H9 (cell line): Measurements from ENCODE around the gene SLC2A5. TPM values are rescaled to one million over a fixed set of nuclear protein-coding genes. Genes with fewer than 3 reads are reported as not detected.

Source experiments
- DNase-seq: peaks from one replicate; pipeline ENCODE4 v3.0.0-alpha.2; 2017
- H2AFZ ChIP-seq: one replicate; pipeline ENCODE4 v1.6.1; 2013; ENCODE audit warnings: mild to moderate bottlenecking, low read length, control low read depth, moderate library complexity
- H2AK5ac ChIP-seq: 2 replicates; pipeline ENCODE4 v1.6.1; 2013; ENCODE audit warnings: low read length, control low read depth, mixed read lengths; ENCODE audit not compliant: insufficient read length
- H2BK120ac ChIP-seq: one replicate; pipeline ENCODE4 v1.6.1; 2013; ENCODE audit warnings: low read depth, mild to moderate bottlenecking, low read length, control low read depth, inconsistent platforms; ENCODE audit not compliant: poor library complexity, severe bottlenecking
- H2BK12ac ChIP-seq: 2 replicates; pipeline ENCODE4 v1.6.1; 2013; ENCODE audit warnings: low read length, control low read depth, mixed read lengths, low read depth; ENCODE audit not compliant: insufficient read length
- H2BK15ac ChIP-seq: 2 replicates; pipeline ENCODE4 v1.6.1; 2013; ENCODE audit warnings: low read depth, low read length, control low read depth
- H2BK20ac ChIP-seq: one replicate; pipeline ENCODE4 v1.6.1; 2013; ENCODE audit warnings: low read depth, mild to moderate bottlenecking, low read length, control low read depth, inconsistent platforms; ENCODE audit not compliant: poor library complexity, severe bottlenecking
- H2BK5ac ChIP-seq: 2 replicates; pipeline ENCODE4 v1.6.1; 2013; ENCODE audit warnings: low read length, control low read depth, mixed read lengths; ENCODE audit not compliant: insufficient read length
- H3K14ac ChIP-seq: 2 replicates; pipeline ENCODE4 v1.6.1; 2013; ENCODE audit warnings: low read length, control low read depth; ENCODE audit not compliant: insufficient read depth
- H3K18ac ChIP-seq: 2 replicates; pipeline ENCODE4 v1.6.1; 2013; ENCODE audit warnings: low read depth, mild to moderate bottlenecking, mixed read lengths, low read length, control low read depth; ENCODE audit not compliant: insufficient read length
- H3K23ac ChIP-seq: 2 replicates; pipeline ENCODE4 v1.6.1; 2013; ENCODE audit warnings: low read length, control low read depth, mixed read lengths, low read depth; ENCODE audit not compliant: insufficient read length
- H3K23me2 ChIP-seq: 2 replicates; pipeline ENCODE4 v1.6.1; 2013; ENCODE audit warnings: low read depth, mild to moderate bottlenecking, mixed read lengths, low read length, control low read depth; ENCODE audit not compliant: insufficient read length, poor library complexity, severe bottlenecking
- H3K27ac ChIP-seq: 2 replicates; pipeline ENCODE4 v1.5.1; 2013; ENCODE audit warnings: low read length, control low read depth, mixed read lengths, low read depth; ENCODE audit not compliant: insufficient read length
- H3K27me3 ChIP-seq: 2 replicates; pipeline ENCODE4 v1.6.1; 2013; ENCODE audit warnings: low read length, control low read depth, inconsistent platforms; ENCODE audit not compliant: insufficient read depth
- H3K4ac ChIP-seq: 2 replicates; pipeline ENCODE4 v1.6.1; 2013; ENCODE audit warnings: low read depth, mild to moderate bottlenecking, control low read depth, inconsistent platforms, low read length, moderate library complexity
- H3K4me1 ChIP-seq: 2 replicates; pipeline ENCODE4 v1.6.1; 2013; ENCODE audit warnings: low read length, control low read depth, inconsistent platforms; ENCODE audit not compliant: insufficient read depth
- H3K4me2 ChIP-seq: 2 replicates; pipeline ENCODE4 v1.6.1; 2013; ENCODE audit warnings: low read length, control low read depth, mixed read lengths; ENCODE audit not compliant: insufficient read length, insufficient read depth
- H3K56ac ChIP-seq: 2 replicates; pipeline ENCODE4 v1.6.1; 2013; ENCODE audit warnings: low read depth, mild to moderate bottlenecking, mixed read lengths, low read length, control low read depth; ENCODE audit not compliant: insufficient read length
- H3K79me1 ChIP-seq: 2 replicates; pipeline ENCODE4 v1.6.1; 2013; ENCODE audit warnings: low read depth, mild to moderate bottlenecking, moderate library complexity, low read length, control low read depth, inconsistent platforms; ENCODE audit not compliant: insufficient read depth, poor library complexity, severe bottlenecking
- H3K79me2 ChIP-seq: 2 replicates; pipeline ENCODE4 v1.6.1; 2013; ENCODE audit warnings: low read length, control low read depth, inconsistent platforms; ENCODE audit not compliant: insufficient read depth
- H3K9ac ChIP-seq: 2 replicates; pipeline ENCODE4 v1.6.1; 2013; ENCODE audit warnings: low read length, control low read depth, mixed read lengths; ENCODE audit not compliant: insufficient read length; ENCODE audit errors: extremely low read depth
- H3K9me3 ChIP-seq: one replicate; pipeline ENCODE4 v1.6.1; 2013; ENCODE audit warnings: low read depth, low read length, inconsistent platforms; ENCODE audit not compliant: control insufficient read depth
- H3T11ph ChIP-seq: one replicate; pipeline ENCODE4 v1.6.1; 2013; ENCODE audit warnings: mild to moderate bottlenecking, low read length, control low read depth, inconsistent platforms
- H4K20me1 ChIP-seq: one replicate; pipeline ENCODE4 v1.6.1; 2013; ENCODE audit not compliant: control insufficient read depth, insufficient read length, insufficient read depth
- H4K5ac ChIP-seq: 2 replicates; pipeline ENCODE4 v1.6.1; 2013; ENCODE audit warnings: low read depth, mild to moderate bottlenecking, mixed read lengths, low read length, control low read depth; ENCODE audit not compliant: insufficient read length
- H4K8ac ChIP-seq: replicated peaks from 2 replicates; pipeline ENCODE4 v1.6.1; 2013; ENCODE audit warnings: low read length, control low read depth, mixed read lengths, low read depth; ENCODE audit not compliant: insufficient read length
- H4K91ac ChIP-seq: 2 replicates; pipeline ENCODE4 v1.6.1; 2013; ENCODE audit warnings: low read depth, mild to moderate bottlenecking, moderate library complexity, mixed read lengths, low read length, control low read depth; ENCODE audit not compliant: insufficient read length
- H3K27ac Mint-ChIP-seq, 3 experiments: 2 replicates in 2 of 3; 3 replicates in 1 of 3; pipeline ENCODE4 v1.8.0; 2020 to 2021; ENCODE audit warnings: mixed read lengths in 3 of 3, mild to moderate bottlenecking in 1 of 3, moderate library complexity in 1 of 3
- H3K27me3 Mint-ChIP-seq: 2 replicates; pipeline ENCODE4 v1.8.0; 2021; ENCODE audit warnings: low read depth, mild to moderate bottlenecking, moderate library complexity, mixed read lengths
- H3K36me3 Mint-ChIP-seq, 3 experiments: 2 replicates in 2 of 3; 3 replicates in 1 of 3; pipeline ENCODE4 v1.8.0; 2020 to 2021; ENCODE audit warnings: low read depth in 3 of 3, mixed read lengths in 3 of 3; ENCODE audit not compliant: insufficient read depth in 1 of 3
- H3K4me1 Mint-ChIP-seq, 2 experiments: 2 replicates each; pipeline ENCODE4 v1.8.0; 2020; ENCODE audit warnings: mixed read lengths in 2 of 2
- H3K4me3 Mint-ChIP-seq, 2 experiments: 2 replicates in 1 of 2; 3 replicates in 1 of 2; pipeline ENCODE4 v1.8.0; 2020 to 2021; ENCODE audit warnings: mild to moderate bottlenecking in 2 of 2, mixed read lengths in 2 of 2, moderate library complexity in 1 of 2
- H3K9me3 Mint-ChIP-seq, 2 experiments: 2 replicates in 1 of 2; 3 replicates in 1 of 2; pipeline ENCODE4 v1.8.0; 2020; ENCODE audit warnings: mild to moderate bottlenecking in 2 of 2, mixed read lengths in 2 of 2, moderate library complexity in 1 of 2
- CTCF ChIP-seq: fragments of 200-600 bp; sonication (generic); conservative IDR thresholded peaks from 3 replicates; pipeline ENCODE4 v1.8.0; 2021; ENCODE audit warnings: antibody characterized with exemption, mild to moderate bottlenecking
- WGBS: extraction: QIAGEN DNeasy Blood & Tissue Kit; methylation state at CpG from one replicate; pipeline ENCODE4 v1.1.7; 2013; ENCODE audit warnings: missing lambda C conversion rate, low lambda C conversion rate, mixed read lengths; ENCODE audit not compliant: insufficient read length; ENCODE audit errors: extremely low coverage; 5-methylcytosine and 5-hydroxymethylcytosine counted together
- total RNA-seq: library from RNA; stranded (reverse); gene quantifications from 2 replicates; pipeline ENCODE4 v1.2.1, GENCODE V29; 2021

SLC2A5 gene
- total RNA-seq, 1 experiment from 2014 or later = not detected

DNA sequence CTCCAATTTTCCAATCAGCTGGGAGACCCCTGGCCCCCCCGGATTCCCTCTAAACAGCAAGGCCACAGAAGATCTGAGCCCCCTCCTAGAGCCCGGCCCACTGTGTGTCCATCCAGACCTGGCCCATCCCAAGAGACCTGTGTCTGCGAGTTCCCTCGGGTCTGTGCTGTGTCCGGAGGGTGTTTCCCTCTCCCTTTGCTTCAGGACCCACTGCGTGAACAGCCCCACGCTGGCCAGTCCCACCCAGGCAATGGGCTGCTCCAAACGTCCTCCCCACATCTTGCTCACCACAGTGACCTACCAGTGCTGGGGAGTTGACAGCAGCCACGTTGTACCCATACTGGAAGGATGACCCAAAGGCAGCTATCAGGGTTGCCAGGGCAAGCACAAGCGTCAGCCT lies 11.6 kb downstream of the SLC2A5 start:
- H3K14ac ChIP-seq = no peak overlapping the region
- no peak overlapping the region for H3K56ac ChIP-seq
- H2AK5ac ChIP-seq = no peak overlapping the region
- no peaks in the 10 kb centered on the region for H4K20me1 ChIP-seq
- no peak overlapping the region for H2BK12ac ChIP-seq
- no peaks in the 10 kb centered on the region for H3K4me1 ChIP-seq
- H4K5ac ChIP-seq = no peak overlapping the region
- no peaks in the 10 kb centered on the region; a peak in 1 of 5 replicates for H3K9me3 Mint-ChIP-seq
- no peak for TF ChIP-seq CTCF
- H3K79me1 ChIP-seq = no peaks in the 10 kb centered on the region
- no peak overlapping the region for H3K18ac ChIP-seq
- H2BK5ac ChIP-seq = no peak overlapping the region
- no peak overlapping the region for H4K91ac ChIP-seq
- no peaks in the 10 kb centered on the region for H3K79me2 ChIP-seq
- H3K9me3 ChIP-seq = no peaks in the 10 kb centered on the region
- peaks cover 7 to 10% of the 10 kb centered on the region in 2 experiments; a peak in 3 of 4 replicates for H3K4me1 Mint-ChIP-seq
- DNase-seq = no peak
- no peak overlapping the region for H2AFZ ChIP-seq
- no peak overlapping the region for H3K4me2 ChIP-seq
- no peak overlapping the region for H2BK15ac ChIP-seq
- no peak overlapping the region for H3K4ac ChIP-seq
- no peak overlapping the region for H3K4me3 Mint-ChIP-seq
- H3K27ac ChIP-seq = no peak overlapping the region
- no peak overlapping the region for H4K8ac ChIP-seq
- H3K23ac ChIP-seq = no peak overlapping the region
- no peaks in the 10 kb centered on the region for H3K36me3 Mint-ChIP-seq
- no peak overlapping the region for H3K9ac ChIP-seq
- H3K23me2 ChIP-seq = no peaks in the 10 kb centered on the region
- H3K27ac Mint-ChIP-seq = no peak overlapping the region
- no peaks in the 10 kb centered on the region; the same call in 1 of the 2 replicates for H3K27me3 ChIP-seq
- no peak overlapping the region for H2BK20ac ChIP-seq
- H3K27me3 Mint-ChIP-seq = no peaks in the 10 kb centered on the region; the same call in 1 of the 2 replicates
- H3T11ph ChIP-seq = no peak overlapping the region
- no CpG with 5 or more reads among the region's 10 CpGs for WGBS
- H2BK120ac ChIP-seq = no peak overlapping the region
